ENCODE data around the gene CCDC15. TPM values are rescaled to one million over a fixed set of nuclear protein-coding genes. Genes with fewer than 3 reads are reported as not detected.
A peak's percentile ranks its signal among the peaks of the same experiment; 100 is the strongest.

CCDC15 gene
- 10.3 TPM for polyA plus RNA-seq (2012; ENCODE audit: insufficient read depth, insufficient read length)

GRCh38 chr11:124953753-124954589 is at the start of gene CCDC15:
Gene CCDC15 (plus strand): TSS chr11:124954202. CDS start chr11:124954733, 531 bp downstream.
- peak within 1 kb of the TSS; percentile 81 for H3K4me3 ChIP-seq (ENCODE audit: low read length)
- DNase-seq (ENCODE audit: low read depth, low spot score): peak; percentile 98

GRCh38 chr11:124915541-124916369 is 38.2 kb upstream of the CCDC15 start:
- peak; percentile 59 for DNase-seq (ENCODE audit: low read depth, low spot score)
- no peak overlapping the region for H3K4me3 ChIP-seq (ENCODE audit: low read length)

- no peak overlapping the region for H3K4me3 ChIP-seq (ENCODE audit: low read length)
- no peak for DNase-seq (ENCODE audit: low read depth, low spot score)
Measured at GRCh38 chr11:124916370-124916710, 37.7 kb upstream of the CCDC15 start.

- peak; percentile 72 for DNase-seq (ENCODE audit: low read depth, low spot score)
- H3K4me3 ChIP-seq (ENCODE audit: low read length): no peak overlapping the region
Measured at GRCh38 chr11:124917115-124917637, 36.8 kb upstream of the CCDC15 start.

- no peak for DNase-seq (ENCODE audit: low read depth, low spot score)
- H3K4me3 ChIP-seq (ENCODE audit: low read length): no peak within 1 kb of the TSS
Measured at GRCh38 chr11:124918950-124919349, 35.1 kb upstream of the CCDC15 start, which contains the start of gene HEPN1. Gene HEPN1 (plus strand): TSS chr11:124919250.

GRCh38 chr11:124919898-124920297 is 34.1 kb upstream of the CCDC15 start:
- DNase-seq (ENCODE audit: low read depth, low spot score): no peak
- H3K4me3 ChIP-seq (ENCODE audit: low read length): no peak overlapping the region

- no peak for DNase-seq (ENCODE audit: low read depth, low spot score)
- no peak overlapping the region for H3K4me3 ChIP-seq (ENCODE audit: low read length)
Measured at GRCh38 chr11:124920356-124920755, 33.6 kb upstream of the CCDC15 start.

- DNase-seq (ENCODE audit: low read depth, low spot score): no peak
- H3K4me3 ChIP-seq (ENCODE audit: low read length): no peak overlapping the region
Measured at GRCh38 chr11:124920870-124921609, 33.0 kb upstream of the CCDC15 start.

- peak overlapping the region; percentile 23 for H3K4me3 ChIP-seq (ENCODE audit: low read length)
- peak; percentile 94 for DNase-seq (ENCODE audit: low read depth, low spot score)
Measured at GRCh38 chr11:124922831-124923230, 31.2 kb upstream of the CCDC15 start.

- peak; percentile 89 for DNase-seq (ENCODE audit: low read depth, low spot score)
- H3K4me3 ChIP-seq (ENCODE audit: low read length): peak overlapping the region; percentile 23
Measured at GRCh38 chr11:124923296-124923695, 30.7 kb upstream of the CCDC15 start.

GRCh38 chr11:124928942-124929665 is 24.9 kb upstream of the CCDC15 start:
- no peak for DNase-seq (ENCODE audit: low read depth, low spot score)
- no peak overlapping the region for H3K4me3 ChIP-seq (ENCODE audit: low read length)

- H3K4me3 ChIP-seq (ENCODE audit: low read length): no peak overlapping the region
- DNase-seq (ENCODE audit: low read depth, low spot score): no peak
Measured at GRCh38 chr11:124930799-124931198, 23.2 kb upstream of the CCDC15 start.

- no peak for DNase-seq (ENCODE audit: low read depth, low spot score)
- H3K4me3 ChIP-seq (ENCODE audit: low read length): no peak overlapping the region
Measured at GRCh38 chr11:124934862-124935547, 19.0 kb upstream of the CCDC15 start.

- H3K4me3 ChIP-seq (ENCODE audit: low read length): no peak within 1 kb of the TSS
Measured at GRCh38 chr11:124935548-124936514, 18.2 kb upstream of the CCDC15 start, which contains the start of gene HEPACAM. Gene HEPACAM (minus strand): TSS chr11:124936047. CDS start chr11:124936006, 41 bp downstream.

GRCh38 chr11:124937336-124937935 is 16.6 kb upstream of the CCDC15 start:
- DNase-seq (ENCODE audit: low read depth, low spot score): no peak
- no peak overlapping the region for H3K4me3 ChIP-seq (ENCODE audit: low read length)

More at GRCh38 chr11:124935548-124936514, 18.2 kb upstream of the CCDC15 start, which contains the start of gene HEPACAM:
- DNase-seq (ENCODE audit: low read depth, low spot score): no peak

- H3K4me3 ChIP-seq (ENCODE audit: low read length): no peak overlapping the region
- no peak for DNase-seq (ENCODE audit: low read depth, low spot score)
Measured at GRCh38 chr11:124938206-124938765, 15.7 kb upstream of the CCDC15 start.
